HG03521 (cell line): ENCODE results near the gene PYGL.
"Not testable (repeated sequence)": the region's sequence is repeated elsewhere in the genome, so short reads cannot be mapped to it uniquely, and the experiment has no call there.

Experiments
- ATAC-seq: cut with Tn5 transposase; IDR thresholded peaks from one replicate; pipeline ENCODE4 v1.9.1; 2021; ENCODE audit warnings: mild to moderate bottlenecking, moderate library complexity; ENCODE audit not compliant: unreplicated experiment

Gene PYGL

DNA sequence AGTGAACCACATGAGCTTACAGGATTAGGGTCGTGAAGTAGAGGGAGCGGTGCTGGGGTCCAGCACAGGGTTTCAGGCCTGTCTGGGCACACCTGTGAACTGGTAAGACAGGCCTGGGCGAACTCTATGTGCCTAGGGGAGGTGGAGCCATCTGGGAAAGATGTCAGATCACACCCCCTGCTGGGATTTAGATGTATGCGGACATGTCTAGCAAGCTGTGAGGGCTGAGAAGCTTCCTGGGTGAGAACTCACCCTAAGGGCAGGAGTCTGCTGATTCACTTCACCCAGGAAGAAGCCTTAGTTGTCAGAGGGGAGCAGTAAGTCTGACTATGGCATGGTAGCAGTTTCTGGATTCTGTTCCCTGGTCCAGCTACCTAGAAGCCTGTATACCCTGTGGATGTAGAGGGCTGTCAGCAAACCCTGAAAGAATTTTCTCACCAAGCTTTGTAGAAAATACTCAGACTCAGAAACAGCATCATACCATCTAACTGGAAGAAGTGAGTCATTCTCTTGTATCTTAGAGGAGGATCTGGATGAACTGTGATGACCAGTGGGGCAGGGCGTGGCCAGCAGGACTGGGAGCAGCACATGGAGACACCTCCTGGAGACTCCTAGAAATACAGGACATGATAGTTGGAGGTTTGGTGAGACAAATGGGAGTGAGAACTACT, 11.2 kb upstream of the PYGL start:
- no peak for ATAC-seq

DNA sequence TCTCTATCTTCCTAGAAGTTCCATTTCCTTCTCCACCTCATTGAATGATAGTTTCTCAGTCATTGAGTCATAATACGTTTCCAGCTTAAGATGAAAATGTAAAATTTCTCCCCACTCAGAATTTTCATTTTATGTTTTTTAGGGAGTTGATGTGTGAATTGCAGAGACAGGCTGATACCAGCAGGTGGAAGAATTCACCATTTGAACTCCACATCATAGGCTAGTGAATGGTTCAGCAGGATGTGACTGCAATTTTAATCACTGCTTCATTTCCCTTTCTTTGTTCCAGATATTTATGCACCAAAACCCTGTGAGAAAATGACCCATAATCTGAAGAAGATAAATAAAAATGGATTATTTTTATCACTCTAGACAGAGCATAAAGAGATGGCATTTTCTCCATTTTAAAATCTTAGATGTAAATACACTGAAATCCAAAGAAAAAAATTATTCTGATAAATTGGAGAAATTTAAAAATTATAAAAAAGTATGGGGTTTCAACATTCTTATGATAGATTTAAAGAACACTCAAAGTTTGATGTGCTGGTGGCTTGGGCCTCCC, 10.6 kb upstream of the PYGL start:
- no peak for ATAC-seq

- no peak for ATAC-seq
Observed at GRCh38 chr14:50953502-50953901, 9.2 kb upstream of the PYGL start.

DNA sequence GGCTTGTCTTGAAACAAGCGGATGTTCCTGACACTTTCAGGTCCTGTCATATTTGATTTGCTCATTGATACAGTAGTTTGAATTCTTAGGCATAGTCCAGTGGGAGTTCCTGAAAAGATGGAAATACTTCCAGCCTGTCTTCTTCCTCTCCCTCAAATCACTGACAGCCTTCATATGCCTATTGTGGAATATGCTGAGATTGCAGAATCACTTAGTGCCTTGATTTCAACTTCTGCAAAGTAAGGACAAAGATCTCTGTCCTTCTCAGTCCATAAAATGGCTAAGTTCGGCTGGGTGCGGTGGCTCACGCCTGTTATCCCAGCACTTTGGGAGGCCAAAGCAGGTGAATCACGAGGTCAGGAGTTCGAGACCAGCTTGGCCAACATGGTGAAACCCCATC, 6.7 kb upstream of the PYGL start:
- ATAC-seq = no peak

DNA sequence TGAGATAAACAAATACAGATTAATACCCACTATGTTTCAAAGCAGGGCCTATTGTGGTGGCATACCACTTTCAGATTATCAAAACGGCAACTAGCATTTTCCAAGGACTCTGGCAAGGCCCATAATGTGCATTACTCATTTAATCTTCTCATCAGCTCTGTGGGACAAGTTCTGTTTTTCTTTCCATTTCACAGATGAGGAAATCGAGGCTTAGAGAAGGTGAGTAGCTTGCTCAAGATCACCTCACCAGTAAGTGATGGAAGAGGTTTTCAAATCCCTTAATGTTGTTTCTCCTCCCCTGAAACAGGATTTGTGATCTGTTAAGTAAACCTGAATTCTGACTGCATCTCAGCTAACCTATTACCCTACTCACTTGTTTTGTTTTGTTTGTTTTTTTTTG, 3.9 kb upstream of the PYGL start:
- no peak for ATAC-seq

DNA sequence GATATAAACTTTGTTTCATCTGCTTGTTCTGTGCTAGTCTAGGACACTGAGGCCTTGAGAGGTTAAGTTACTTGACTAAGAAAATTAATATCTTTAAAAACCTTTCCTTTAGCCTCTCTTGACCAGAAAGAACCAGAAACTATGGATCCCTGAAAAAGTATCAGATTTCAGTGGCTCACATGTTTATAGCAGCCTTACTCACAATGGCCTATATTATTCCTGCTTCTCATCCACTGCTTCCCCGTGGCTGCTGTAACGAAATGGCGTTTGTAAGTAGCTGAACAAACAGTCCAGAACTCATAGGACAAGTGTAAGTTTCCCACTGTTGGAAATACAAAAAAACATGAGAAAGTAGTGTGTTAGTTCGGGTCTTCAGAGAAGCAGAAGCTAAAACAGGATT, 3.2 kb upstream of the PYGL start:
- ATAC-seq = no peak

DNA sequence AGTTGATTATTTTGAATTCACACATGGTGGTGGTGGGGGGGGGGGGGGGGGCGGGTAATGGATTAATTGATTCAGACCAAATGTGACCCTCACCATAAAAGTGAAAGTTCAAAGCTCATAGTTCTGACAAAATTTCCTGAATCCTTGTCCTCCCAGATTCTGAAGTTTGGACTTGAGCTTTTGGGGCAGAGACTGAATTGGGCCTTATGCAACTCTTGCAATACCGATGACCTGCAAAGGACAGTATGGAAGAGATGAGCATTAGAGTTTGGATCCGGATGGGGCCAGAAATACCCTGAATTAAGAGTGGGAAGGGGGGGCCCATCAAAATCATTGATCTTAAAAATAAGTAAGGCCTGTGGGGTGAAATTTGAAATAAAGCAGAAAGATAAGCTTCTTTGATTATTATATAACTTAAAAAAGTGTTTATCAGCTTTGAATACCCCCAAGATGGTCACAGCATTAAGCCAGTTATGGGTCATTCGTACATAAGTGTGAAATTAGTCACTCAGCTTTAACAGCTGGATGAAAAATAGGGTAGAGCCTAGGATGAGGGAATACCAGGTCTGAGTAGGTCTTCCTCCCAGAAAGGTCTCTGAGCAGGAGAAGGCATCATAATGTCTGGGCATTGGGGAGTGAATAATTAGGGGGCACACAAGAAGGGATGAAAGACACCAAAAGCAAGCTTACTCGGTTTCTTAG, 2.1 kb upstream of the PYGL start:
- no peak for ATAC-seq

DNA sequence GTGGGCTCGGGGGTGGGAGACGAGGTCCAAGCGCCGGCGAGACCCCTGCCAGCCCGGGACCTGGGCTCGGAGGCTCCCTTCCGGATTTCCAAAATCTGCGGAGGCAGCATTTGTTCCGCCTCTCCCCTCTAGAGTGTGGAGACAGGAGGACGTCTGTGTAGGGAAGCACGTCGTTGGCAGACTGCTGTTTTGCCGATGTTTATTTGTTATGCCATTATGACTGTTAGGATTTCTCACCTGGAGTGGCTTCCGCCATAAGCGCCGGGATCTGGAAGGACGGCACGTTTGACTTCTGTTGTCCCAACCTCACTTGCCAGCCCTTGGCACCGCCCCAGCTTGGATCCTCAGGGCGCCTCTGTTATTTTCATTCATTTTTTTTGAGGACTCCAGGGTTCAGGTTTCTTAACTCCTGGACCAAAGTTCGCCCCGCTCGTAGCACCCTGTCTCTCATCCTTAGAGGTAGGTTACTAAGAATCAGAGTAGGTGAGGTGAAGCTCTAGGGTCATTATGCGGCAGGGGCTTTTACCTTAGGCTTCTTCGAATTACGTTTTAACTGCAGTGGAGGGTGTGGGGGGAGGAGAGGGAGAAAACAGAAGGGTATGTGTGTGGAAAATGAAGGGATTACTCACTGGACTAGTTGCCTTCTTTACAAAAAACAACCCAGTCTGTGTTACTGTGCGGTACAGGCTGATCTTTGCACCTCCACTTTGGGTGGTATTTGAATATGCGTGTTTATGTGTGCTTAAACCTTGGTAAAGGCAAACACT, 547 bp upstream of the PYGL start:
- ATAC-seq = no peak

DNA sequence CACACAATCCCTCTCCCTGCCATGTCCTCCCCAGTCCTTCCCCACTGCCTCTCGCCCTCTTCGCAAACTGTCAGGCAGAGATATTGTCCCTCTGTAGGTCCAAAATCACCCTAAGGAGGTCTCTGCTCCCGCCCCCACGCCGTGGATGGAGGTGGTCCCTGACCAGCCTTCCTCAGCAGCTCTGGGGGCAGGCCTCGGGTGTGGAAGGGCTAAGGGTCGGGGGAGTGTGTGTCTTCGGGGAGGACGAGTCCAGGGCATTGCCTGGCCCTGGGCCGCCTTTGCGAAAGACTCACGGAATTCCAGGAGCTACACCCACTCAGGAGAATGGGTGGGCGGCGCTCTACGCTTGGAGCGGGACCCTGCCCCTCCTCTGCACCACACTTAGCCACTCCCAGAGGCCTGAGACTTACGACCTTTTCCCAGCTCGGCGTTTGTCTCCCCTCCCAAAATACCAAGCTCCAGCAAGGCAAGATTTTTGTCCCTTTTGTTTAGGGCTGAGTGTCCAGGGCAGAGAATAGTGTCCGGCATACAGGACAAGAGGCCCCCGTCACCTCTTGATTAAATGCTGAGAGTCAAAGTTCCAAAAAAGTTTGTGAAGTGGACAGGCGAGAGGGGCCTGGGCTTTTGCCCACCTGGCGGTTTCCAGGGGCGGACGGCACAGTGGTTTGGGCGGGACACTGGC, 881 bp downstream of the PYGL start:
- ATAC-seq = no peak

DNA sequence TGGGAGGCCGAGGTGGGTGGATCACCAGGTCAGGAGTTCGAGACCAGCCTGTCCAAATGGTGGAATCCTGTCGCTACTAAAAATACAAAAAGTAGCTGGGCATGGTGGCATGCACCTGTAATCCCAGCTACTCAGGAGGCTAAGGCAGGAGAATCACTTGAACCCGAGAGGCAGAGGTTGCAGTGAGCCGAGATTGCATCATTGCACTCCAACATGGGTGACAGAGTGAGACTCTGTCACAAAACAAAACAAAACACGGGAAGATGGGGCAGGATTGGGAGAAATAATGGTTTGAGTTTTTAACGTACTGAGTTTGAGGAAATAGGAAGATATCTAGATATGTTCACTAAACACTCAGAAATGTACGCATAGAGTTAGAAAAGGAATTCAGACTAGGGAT, 2.6 kb downstream of the PYGL start:
- ATAC-seq = not testable (repeated sequence)

GRCh38 chr14:50941151-50941550, 3.1 kb downstream of the PYGL start:
- ATAC-seq = no peak

GRCh38 chr14:50937800-50938199, 6.5 kb downstream of the PYGL start:
- no peak for ATAC-seq

DNA sequence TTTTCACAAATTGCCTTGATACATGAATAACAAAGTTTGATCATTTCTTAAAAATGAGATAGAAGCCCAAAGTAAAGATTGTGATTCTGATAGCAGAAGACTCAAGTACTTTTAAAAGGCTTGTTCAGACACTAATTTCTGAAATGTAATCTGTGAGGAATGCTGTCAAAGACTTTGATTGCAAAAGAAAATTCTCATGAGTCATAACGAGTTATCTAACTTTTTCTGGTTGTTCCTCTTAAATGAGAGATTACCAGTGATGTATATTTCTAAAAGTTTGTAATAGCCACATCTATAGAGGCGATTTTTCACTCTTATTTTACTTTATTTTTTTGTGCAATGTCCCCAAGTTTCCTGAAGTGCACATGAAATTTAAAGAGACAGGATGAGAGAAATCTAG, 7.0 kb downstream of the PYGL start:
- ATAC-seq = no peak

DNA sequence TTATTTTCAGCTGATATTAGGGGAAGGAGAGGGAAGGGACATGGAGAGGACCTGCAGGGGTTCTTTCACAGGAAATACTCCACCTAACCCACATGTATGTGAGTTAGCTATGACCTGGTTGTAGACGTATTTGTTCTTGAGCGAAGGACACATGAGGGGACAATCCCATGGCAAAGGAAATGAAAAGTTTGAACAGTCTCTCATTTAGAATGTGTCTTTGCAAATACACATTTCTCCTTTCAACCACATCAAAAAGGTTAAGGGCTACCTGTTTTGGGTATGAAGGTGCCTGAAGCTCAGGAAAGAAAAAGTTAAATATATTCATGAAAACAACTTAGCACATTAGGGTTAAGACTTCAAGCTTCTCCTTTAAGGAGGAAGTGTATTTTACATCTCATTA, 7.4 kb downstream of the PYGL start:
- ATAC-seq = no peak

DNA sequence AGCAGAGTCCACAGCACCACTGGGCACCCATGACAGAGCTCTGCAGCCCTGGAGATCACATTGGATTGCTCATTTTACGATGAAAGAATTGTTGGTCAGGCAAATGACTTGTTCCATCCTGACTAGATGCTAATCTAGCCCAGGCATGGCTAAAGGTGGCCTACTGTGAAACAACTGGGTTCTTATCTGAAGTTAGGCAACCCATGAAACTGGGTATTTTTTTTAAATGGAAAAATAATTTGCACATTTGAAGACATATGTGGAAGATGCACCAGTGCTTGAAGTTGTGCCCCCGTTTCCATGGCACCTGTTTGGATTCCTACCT, 8.3 kb downstream of the PYGL start:
- no peak for ATAC-seq

DNA sequence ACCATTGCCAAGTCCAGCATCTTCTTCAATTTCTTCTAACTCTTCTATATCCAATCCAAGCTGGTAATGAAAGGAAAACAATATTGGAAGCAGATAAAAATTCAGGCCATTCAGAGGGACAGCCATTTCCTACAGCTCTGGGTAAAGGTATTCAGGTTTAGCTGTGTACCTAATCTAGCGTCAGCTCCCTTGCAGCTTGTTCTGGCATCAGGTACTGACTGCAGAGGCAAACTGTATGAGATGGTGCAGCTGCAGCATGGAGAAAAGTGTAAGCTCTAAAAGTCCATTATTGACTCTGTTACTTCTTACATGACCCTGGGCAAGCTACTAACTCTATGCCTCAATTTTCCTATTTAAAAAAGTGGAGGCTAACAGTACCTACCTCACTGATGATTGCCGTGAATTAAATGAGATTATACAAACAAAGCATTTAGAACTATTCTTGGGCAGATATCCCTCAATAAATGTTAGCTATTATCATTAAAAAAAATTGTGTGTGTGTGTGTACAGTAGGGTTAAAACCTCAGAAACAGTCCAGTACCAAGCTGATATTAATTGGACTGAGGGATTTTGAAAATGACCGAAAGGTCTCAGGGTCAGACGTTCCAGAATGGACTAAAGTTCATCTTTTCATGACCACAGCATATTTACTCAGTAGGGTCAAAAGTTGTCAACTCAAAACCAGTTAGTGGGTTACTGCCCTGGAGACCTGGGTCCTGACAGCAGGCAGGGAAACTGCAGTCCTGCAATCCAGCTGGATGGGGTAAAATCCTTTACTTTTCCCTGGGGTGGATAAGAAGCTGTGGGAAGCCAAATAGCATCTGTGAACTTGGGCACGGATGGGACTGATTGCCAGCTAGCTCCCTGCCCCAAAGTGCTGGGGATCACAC, 8.9 kb downstream of the PYGL start:
- ATAC-seq = no peak

GRCh38 chr14:50932592-50933495, 11.4 kb downstream of the PYGL start:
- ATAC-seq = no peak

- ATAC-seq = no peak
Observed at GRCh38 chr14:50932156-50932555, 12.1 kb downstream of the PYGL start.

DNA sequence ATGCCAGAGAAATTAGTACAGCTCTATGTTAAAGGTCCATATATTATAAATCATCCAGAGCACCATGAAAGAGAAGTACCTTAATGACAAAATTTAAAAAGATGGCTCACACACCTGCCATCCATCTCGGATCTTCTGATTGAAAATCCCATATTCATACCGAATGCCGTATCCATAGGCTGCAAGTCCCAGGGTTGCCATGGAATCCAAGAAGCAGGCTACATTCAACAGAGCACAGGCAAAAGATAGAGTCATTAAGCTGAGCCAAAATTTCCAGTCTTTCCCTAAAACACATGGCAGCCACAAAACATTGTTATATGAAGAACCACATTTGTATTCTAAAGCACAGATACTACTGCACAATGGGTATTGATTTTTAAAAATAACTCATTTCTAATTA, 12.7 kb downstream of the PYGL start:
- no peak for ATAC-seq
